ENCODE measurements around the gene BLVRA. TPM values are rescaled to one million over a fixed set of nuclear protein-coding genes. Genes with fewer than 3 reads are reported as not detected.
"Not testable (repeated sequence)": the region's sequence is repeated elsewhere in the genome, so short reads cannot be mapped to it uniquely, and the experiment has no call there.

The BLVRA gene
- total RNA-seq, 1 donor from 2014 or later: 19.3 TPM

DNA sequence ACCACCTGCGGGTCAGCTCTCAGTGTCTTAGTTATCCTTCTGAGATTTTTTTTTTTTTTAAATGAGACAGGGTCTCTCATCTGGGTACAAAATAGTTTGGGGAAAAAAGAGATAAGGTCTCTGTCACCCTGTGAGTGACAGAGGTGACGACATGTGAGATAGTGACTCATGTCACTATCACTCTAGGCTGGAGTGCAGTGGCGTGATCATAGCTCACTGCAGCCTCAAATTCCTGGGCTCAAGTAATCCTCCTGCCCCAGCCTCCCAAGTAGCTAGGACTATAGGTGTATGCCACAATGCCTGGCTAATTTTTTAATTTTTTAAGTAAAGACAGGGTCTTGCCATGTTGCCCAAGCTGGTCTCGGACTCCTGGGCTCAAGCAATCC is 10.4 kb downstream of the BLVRA start:
- TF ChIP-seq, protein P1, sequence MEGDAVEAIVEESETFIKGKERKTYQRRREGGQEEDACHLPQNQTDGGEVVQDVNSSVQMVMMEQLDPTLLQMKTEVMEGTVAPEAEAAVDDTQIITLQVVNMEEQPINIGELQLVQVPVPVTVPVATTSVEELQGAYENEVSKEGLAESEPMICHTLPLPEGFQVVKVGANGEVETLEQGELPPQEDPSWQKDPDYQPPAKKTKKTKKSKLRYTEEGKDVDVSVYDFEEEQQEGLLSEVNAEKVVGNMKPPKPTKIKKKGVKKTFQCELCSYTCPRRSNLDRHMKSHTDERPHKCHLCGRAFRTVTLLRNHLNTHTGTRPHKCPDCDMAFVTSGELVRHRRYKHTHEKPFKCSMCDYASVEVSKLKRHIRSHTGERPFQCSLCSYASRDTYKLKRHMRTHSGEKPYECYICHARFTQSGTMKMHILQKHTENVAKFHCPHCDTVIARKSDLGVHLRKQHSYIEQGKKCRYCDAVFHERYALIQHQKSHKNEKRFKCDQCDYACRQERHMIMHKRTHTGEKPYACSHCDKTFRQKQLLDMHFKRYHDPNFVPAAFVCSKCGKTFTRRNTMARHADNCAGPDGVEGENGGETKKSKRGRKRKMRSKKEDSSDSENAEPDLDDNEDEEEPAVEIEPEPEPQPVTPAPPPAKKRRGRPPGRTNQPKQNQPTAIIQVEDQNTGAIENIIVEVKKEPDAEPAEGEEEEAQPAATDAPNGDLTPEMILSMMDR (conservative IDR thresholded peaks at IDR 0.05): no peak
- Mint-ChIP-seq H3K36me3 (no peaks in the 10 kb centered on the region), H3K27ac (no peak overlapping the region), H3K4me3 (no peak overlapping the region), H3K9me3 (no peaks in the 10 kb centered on the region), H3K4me1 (ENCODE audit: unreplicated experiment) (peaks cover 10% of the 10 kb centered on the region), H3K27me3 (no peaks in the 10 kb centered on the region)
- DNase-seq (ENCODE audit: extremely low spot score, unreplicated experiment): peak; percentile 7

DNA sequence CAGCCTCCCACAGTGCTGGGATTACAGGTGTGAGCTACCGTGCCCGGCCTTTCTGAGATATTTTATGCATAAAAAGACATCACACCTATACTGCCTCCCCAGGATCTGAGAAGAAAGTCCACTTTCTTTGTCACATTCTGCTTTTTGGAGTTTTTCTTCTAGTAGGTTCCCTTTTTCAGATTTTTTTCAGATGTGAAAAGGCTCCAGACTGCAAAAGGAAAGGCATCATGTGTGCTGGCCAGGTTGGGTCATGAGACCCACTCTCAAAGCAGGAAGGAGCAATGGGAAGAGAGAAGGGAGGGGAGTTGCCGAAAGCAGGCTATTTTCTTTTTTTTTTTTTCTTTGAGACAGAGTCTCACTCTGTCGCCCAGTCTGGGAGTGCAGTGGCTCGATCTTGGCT is 10.8 kb downstream of the BLVRA start:
- Mint-ChIP-seq H3K27ac (no peak overlapping the region), H3K4me1 (ENCODE audit: unreplicated experiment) (peaks cover 7% of the 10 kb centered on the region), H3K27me3 (no peaks in the 10 kb centered on the region), H3K36me3 (no peaks in the 10 kb centered on the region), H3K4me3 (no peak overlapping the region), H3K9me3 (no peaks in the 10 kb centered on the region)
- DNase-seq (ENCODE audit: extremely low spot score, unreplicated experiment): no peak
- TF ChIP-seq, protein P1 (conservative IDR thresholded peaks at IDR 0.05): no peak

DNA sequence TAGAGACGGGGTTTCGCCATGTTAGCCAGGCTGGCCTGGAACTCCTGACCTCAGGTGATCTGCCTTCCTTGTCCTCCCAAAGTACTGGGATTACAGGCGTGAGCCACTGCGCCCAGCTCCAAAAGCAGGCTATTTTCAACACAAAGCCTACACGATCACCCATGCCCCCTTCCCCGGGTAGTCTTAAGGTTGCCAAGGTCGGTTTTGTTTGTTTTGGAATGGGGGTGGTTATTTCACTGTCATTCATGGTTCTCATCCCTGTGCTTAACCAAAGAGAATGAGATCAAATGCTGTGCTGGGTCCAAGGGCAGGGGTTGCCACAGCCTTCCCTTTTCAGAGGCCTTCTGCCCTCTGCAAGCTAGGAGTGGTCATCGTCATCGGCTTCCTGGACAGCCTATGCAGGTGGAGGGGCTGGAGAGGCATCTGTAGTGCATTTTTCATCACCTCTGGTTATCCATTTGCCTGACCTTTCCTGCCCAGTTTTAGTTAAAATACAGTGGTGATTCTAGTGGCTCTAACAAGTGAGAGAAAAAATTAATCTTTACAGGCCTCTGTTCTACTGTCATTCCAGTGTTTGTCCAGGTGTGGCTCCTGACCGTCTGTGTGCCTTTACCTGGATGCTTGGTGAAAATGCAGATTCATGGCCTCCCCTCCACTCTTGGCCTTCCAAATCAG is 11.4 kb downstream of the BLVRA start:
- DNase-seq (ENCODE audit: extremely low spot score, unreplicated experiment): peak; percentile 18
- TF ChIP-seq, protein P1 (conservative IDR thresholded peaks at IDR 0.05): no peak

DNA sequence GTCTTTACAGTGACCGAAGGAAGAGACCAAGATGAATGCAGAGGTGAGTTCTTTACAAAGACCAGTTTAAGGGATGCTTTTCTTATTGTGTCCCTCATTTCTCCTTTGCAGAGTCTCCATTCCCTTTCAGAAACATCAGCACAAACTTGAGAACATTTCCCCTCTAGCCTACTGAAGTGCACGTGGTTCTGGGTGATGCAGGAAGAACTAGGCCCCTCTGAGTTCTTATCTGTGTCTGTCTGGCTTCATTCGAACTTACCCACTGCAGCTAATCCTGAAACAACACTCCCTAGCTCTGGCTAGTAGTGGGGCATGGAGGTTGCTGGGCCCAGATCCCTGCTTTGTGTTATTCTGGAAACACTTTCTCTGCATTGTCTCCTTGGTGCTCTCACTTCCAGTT is 12.6 kb downstream of the BLVRA start:
- DNase-seq (ENCODE audit: extremely low spot score, unreplicated experiment): peak; percentile 15
- Mint-ChIP-seq H3K9me3 (no peaks in the 10 kb centered on the region), H3K36me3 (no peaks in the 10 kb centered on the region), H3K4me1 (ENCODE audit: unreplicated experiment) (no peaks in the 10 kb centered on the region), H3K27ac (no peak overlapping the region), H3K4me3 (no peak overlapping the region), H3K27me3 (no peaks in the 10 kb centered on the region)
- TF ChIP-seq, protein P1 (conservative IDR thresholded peaks at IDR 0.05): no peak

More for the DNA sequence above, 11.4 kb downstream of the BLVRA start:
- no peak overlapping the region for H3K27ac Mint-ChIP-seq
- no peaks in the 10 kb centered on the region for H3K27me3 Mint-ChIP-seq
- H3K4me3 Mint-ChIP-seq: no peak overlapping the region
- no peaks in the 10 kb centered on the region for H3K9me3 Mint-ChIP-seq
- no peaks in the 10 kb centered on the region for H3K36me3 Mint-ChIP-seq
- H3K4me1 Mint-ChIP-seq (ENCODE audit: unreplicated experiment): peaks cover under 1% of the 10 kb centered on the region

DNA sequence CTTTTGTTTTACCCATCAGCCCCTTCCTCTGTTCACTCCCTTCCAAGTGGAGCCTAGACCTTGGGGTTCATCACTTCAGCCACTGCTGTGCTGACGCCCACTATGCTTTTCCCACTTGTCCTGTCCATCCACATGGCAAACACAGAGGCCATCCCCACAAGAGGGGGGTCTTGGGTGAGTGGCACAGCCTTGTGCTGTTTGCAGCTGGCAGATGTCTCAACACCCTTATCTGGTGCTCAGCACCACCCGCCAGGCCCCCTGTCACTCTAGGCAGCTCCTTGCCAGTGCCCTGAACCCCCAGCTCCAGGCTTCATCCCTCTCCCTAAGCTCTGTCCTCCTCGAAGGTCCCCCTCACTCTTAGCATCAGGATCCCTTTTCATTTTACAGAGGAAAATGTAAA is 13.1 kb downstream of the BLVRA start:
- TF ChIP-seq, protein P1 (conservative IDR thresholded peaks at IDR 0.05): no peak
- Mint-ChIP-seq H3K4me1 (ENCODE audit: unreplicated experiment) (no peaks in the 10 kb centered on the region), H3K4me3 (no peak overlapping the region), H3K27me3 (no peaks in the 10 kb centered on the region), H3K36me3 (peaks cover 3% of the 10 kb centered on the region), H3K9me3 (no peaks in the 10 kb centered on the region), H3K27ac (no peak overlapping the region)
- DNase-seq (ENCODE audit: extremely low spot score, unreplicated experiment): peak; percentile 55

DNA sequence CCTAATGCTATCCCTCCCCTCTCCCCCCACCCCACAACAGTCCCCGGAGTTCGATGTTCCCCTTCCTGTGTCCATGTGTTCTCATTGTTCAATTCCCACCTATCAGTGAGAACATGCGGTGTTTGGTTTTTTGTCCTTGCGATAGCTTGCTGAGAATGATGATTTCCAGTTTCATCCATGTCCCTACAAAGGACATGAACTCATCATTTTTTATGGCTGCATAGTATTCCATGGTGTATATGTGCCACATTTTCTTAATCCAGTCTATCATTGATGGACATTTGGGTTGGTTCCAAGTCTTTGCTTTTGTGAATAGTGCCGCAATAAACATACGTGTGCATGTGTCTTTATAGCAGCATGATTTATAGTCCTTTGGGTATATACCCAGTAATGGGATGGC is 14.8 kb downstream of the BLVRA start:
- not testable (repeated sequence) for H3K27me3 Mint-ChIP-seq; H3K36me3 Mint-ChIP-seq; H3K4me3 Mint-ChIP-seq; H3K4me1 Mint-ChIP-seq (ENCODE audit: unreplicated experiment); H3K9me3 Mint-ChIP-seq; DNase-seq (ENCODE audit: extremely low spot score, unreplicated experiment); H3K27ac Mint-ChIP-seq

DNA sequence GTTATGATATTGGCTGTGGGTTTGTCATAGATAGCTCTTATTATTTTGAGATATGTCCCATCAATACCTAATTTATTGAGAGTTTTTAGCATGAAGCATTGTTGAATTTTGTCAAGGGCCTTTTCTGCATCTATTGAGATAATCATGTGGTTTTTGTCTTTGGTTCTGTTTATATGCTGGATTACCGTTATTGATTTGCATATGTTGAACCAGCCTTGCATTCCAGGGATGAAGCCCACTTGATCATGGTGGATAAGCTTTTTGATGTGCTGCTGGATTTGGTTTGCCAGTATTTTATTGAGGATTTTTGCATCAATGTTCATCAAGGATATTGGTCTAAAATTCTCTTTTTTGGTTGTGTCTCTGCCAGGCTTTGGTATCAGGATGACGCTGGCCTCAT is 16.8 kb downstream of the BLVRA start:
- DNase-seq (ENCODE audit: extremely low spot score, unreplicated experiment); H3K27me3 Mint-ChIP-seq; H3K9me3 Mint-ChIP-seq; H3K36me3 Mint-ChIP-seq; H3K4me1 Mint-ChIP-seq (ENCODE audit: unreplicated experiment); H3K4me3 Mint-ChIP-seq; H3K27ac Mint-ChIP-seq: not testable (repeated sequence)

DNA sequence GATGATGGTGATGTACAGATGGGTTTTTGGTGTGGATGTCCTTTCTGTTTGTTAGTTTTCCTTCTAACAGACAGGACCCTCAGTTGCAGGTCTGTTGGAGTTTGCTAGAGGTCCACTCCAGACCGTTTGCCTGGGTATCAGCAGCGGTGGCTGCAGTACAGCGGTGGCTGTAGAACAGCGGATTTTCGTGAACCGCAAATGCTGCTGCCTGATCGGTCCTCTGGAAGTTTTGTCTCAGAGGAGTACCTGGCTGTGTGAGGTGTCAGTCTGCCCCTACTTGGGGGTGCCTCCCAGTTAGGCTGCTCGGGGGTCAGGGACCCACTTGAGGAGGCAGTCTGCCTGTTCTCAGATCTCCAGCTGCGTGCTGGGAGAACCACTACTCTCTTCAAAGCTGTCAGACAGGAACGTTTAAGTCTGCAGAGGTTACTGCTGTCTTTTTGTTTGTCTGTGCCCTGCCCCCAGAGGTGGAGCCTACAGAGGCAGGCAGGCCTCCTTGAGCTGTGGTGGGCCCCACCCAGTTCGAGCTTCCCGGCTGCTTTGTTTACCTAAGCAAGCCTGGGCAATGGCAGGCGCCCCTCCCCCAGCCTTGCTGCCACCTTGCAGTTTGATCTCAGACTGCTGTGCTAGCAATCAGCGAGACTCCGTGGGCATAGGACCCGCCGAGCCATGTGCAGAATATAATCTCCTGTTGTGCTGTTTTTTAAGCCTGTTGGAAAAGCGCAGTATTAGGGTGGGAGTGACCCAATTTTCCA is 20.0 kb downstream of the BLVRA start:
- not testable (repeated sequence) for H3K4me1 Mint-ChIP-seq (ENCODE audit: unreplicated experiment); H3K27ac Mint-ChIP-seq; H3K27me3 Mint-ChIP-seq; H3K4me3 Mint-ChIP-seq; H3K9me3 Mint-ChIP-seq; DNase-seq (ENCODE audit: extremely low spot score, unreplicated experiment)
- peaks cover 11% of the 10 kb centered on the region for H3K36me3 Mint-ChIP-seq

Measured in type B pancreatic cell (in vitro differentiated cells).